Measurements from ENCODE around the gene PRKCA.

DNA sequence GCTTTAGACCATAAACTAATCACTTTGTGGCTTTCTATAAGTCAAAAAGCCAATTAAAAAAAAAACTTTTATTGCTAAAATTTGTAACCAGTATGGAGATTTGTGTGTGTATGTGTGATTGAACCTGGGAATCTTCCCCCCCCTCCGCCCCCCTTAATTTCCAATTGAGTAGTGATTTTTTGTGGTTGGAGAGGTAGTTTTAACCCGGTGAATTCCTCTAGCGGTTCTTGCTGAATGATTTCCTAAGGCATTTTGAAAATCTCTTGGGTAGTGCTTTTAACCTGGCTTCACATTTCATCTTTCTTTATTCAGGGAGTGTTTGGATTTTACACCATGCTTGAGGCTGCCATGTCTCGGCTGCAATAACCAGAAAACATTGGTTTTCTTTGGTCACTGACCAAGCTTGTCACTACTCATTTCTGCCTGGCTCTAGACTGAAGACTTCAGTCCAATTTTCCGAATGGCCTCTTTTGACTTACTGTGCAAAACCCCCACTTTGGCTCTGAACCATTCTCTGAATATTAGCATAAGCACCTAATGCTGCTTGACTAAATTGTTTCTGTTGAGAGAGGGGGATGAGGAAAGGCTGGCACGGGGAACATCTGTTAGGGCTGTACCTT lies 35.6 kb downstream of the PRKCA start:
- no peak for TF ChIP-seq EP300 (IDR thresholded peaks at IDR 0.05)
- TF ChIP-seq POLR2A (IDR thresholded peaks at IDR 0.05): no peak

Data from ovary (tissue), 1 donor.